HepG2 (cell line): ENCODE measurements around the gene GGA1. TPM values are rescaled to one million over a fixed set of nuclear protein-coding genes. Genes with fewer than 3 reads are reported as not detected.

Experiments
- ARNTL ChIP-seq: sonication (generic); formaldehyde crosslinking; IDR thresholded peaks from 2 replicates; pipeline ENCODE4 v1.4.0; 2020; ENCODE audit warnings: mild to moderate bottlenecking, missing genetic modification reagents
- KLF11 ChIP-seq: IDR thresholded peaks from 2 replicates; pipeline ENCODE4 v1.6.1; 2016; ENCODE audit warnings: missing compliant biosample characterization
- NFATC3 ChIP-seq: sonication (generic); formaldehyde crosslinking; IDR thresholded peaks from 2 replicates; pipeline ENCODE4 v1.5.1; 2020; ENCODE audit warnings: mild to moderate bottlenecking, missing genetic modification reagents
- RARG ChIP-seq: sonication (generic); formaldehyde crosslinking; IDR thresholded peaks from 2 replicates; pipeline ENCODE4 v1.4.0; 2020; ENCODE audit warnings: low read depth, mild to moderate bottlenecking, missing genetic modification reagents
- RFX3 ChIP-seq: IDR thresholded peaks from 2 replicates; pipeline ENCODE4 v1.6.1; 2016; ENCODE audit warnings: missing biosample characterization, missing genetic modification reagents
- RFXAP ChIP-seq: sonication (generic); formaldehyde crosslinking; IDR thresholded peaks from 2 replicates; pipeline ENCODE4 v1.4.0; 2020; ENCODE audit warnings: missing genetic modification reagents, borderline replicate concordance
- SNAI1 ChIP-seq: sonication (generic); formaldehyde crosslinking; IDR thresholded peaks from 2 replicates; pipeline ENCODE4 v1.5.0; 2020; ENCODE audit warnings: mild to moderate bottlenecking, missing genetic modification reagents, borderline replicate concordance
- SOX13 ChIP-seq, 3 experiments: fragments of 450-650 bp in 1 of 3; sonication (generic) in 1 of 3; formaldehyde crosslinking in 1 of 3; IDR thresholded peaks in 2 of 3; conservative IDR thresholded peaks in 1 of 3; 2 replicates each; pipeline versions ENCODE4 v1.5.0 to v1.6.1; 2016 to 2020; ENCODE audit warnings: antibody characterized with exemption in 1 of 3, mild to moderate bottlenecking in 1 of 3, missing compliant biosample characterization in 1 of 3, missing genetic modification reagents in 1 of 3, moderate library complexity in 1 of 3
- SRSF9 ChIP-seq: fragments of 200-400 bp; formaldehyde crosslinking; IDR thresholded peaks from 2 replicates; pipeline ENCODE4 v1.6.1; 2018; ENCODE audit warnings: borderline replicate concordance, mild to moderate bottlenecking, low read depth, low read length; ENCODE audit not compliant: insufficient read depth, poor library complexity, severe bottlenecking
- STAT5B ChIP-seq: sonication (generic); formaldehyde crosslinking; IDR thresholded peaks from 2 replicates; pipeline ENCODE4 v1.4.0; 2020; ENCODE audit warnings: missing genetic modification reagents
- USF2 ChIP-seq, 2 experiments: sonication (generic) in 1 of 2; formaldehyde crosslinking in 1 of 2; IDR thresholded peaks; 2 replicates each; pipeline versions ENCODE4 v1.5.1 to v1.6.1; 2011 to 2020; ENCODE audit warnings: borderline replicate concordance in 1 of 2, low read depth in 1 of 2, low read length in 1 of 2, mild to moderate bottlenecking in 1 of 2, missing genetic modification reagents in 1 of 2, moderate library complexity in 1 of 2
- ZMYM3 ChIP-seq: sonication (generic); formaldehyde crosslinking; IDR thresholded peaks from 2 replicates; pipeline ENCODE4 v1.5.1; 2020; ENCODE audit warnings: mild to moderate bottlenecking, missing genetic modification reagents
- ZNF280D ChIP-seq: sonication (generic); formaldehyde crosslinking; IDR thresholded peaks from 2 replicates; pipeline ENCODE4 v1.5.1; 2020; ENCODE audit warnings: mild to moderate bottlenecking, missing genetic modification reagents
- ZNF292 ChIP-seq: sonication (generic); formaldehyde crosslinking; IDR thresholded peaks from 2 replicates; pipeline ENCODE4 v1.8.1; 2022; ENCODE audit warnings: mild to moderate bottlenecking, low read depth, missing genetic modification reagents, borderline replicate concordance
- ZNF367 ChIP-seq: sonication (generic); formaldehyde crosslinking; IDR thresholded peaks from 2 replicates; pipeline ENCODE4 v1.4.0; 2020; ENCODE audit warnings: missing genetic modification reagents, borderline replicate concordance
- ZNF446 ChIP-seq: sonication (generic); formaldehyde crosslinking; IDR thresholded peaks from 2 replicates; pipeline ENCODE4 v1.5.0; 2020; ENCODE audit warnings: mild to moderate bottlenecking, missing genetic modification reagents
- ZNF577 ChIP-seq: sonication (generic); formaldehyde crosslinking; IDR thresholded peaks from 2 replicates; pipeline ENCODE4 v1.4.0; 2020; ENCODE audit warnings: mild to moderate bottlenecking, low read depth, missing genetic modification reagents, borderline replicate concordance
- polyA plus RNA-seq, 8 experiments: library from polyadenylated mRNA; depleted of rRNA in 3 of 8; stranded (reverse) in 7 of 8; unstranded in 1 of 8; fragments of >200 nt; fragmentation: Illumina TruSeq in 4 of 8; extraction: Trizol in 4 of 8; gene quantifications; 2 replicates each; pipeline versions ENCODE4 v1.2.1 to v1.2.3, GENCODE V29; 2011 to 2016; ENCODE audit warnings: low read depth in 4 of 8, missing spikeins in 1 of 8, mixed read lengths in 1 of 8; ENCODE audit not compliant: insufficient read depth in 1 of 8
- total RNA-seq, 5 experiments: library from RNA; depleted of rRNA; stranded (reverse); fragments of >200 nt; fragmentation: Illumina TruSeq; extraction: Trizol; gene quantifications; 2 replicates each; pipeline ENCODE4 v1.2.3, GENCODE V29; 2016; ENCODE audit warnings: low read depth in 1 of 5
- TF ChIP-seq, protein P1 (sequence below): sonication (generic); formaldehyde crosslinking; IDR thresholded peaks from 2 replicates; pipeline ENCODE4 v1.4.0; 2020; ENCODE audit warnings: missing genetic modification reagents

GGA1 gene
- total and polyA plus RNA-seq, 2 of the 13 experiments (the other 11 are each of a cell fraction or from before 2014, with no cell fraction given) = 29.1 to 87.2 TPM

GRCh38 chr22:37566903-37567798, 41.5 kb upstream of the GGA1 start (continued):
- TF ChIP-seq USF2 (IDR thresholded peaks at IDR 0.05; ENCODE audit: low read depth, low read length) (no peak), USF2 (CRISPR knock-in tag; IDR thresholded peaks at IDR 0.05; ENCODE audit: borderline replicate concordance) (no peak), NFATC3 (CRISPR knock-in tag) (no peak), RARG (CRISPR knock-in tag) (no peak), RFX3 (no peak), ZNF367 (CRISPR knock-in tag) (no peak), ZNF280D (CRISPR knock-in tag) (no peak), KLF11 (no peak), ZNF577 (CRISPR knock-in tag) (no peak), RFXAP (CRISPR knock-in tag) (0 out of 2 replicates have a peak, but pooled peaks have one; percentile 38), ZNF292 (CRISPR knock-in tag) (no peak), SOX13 (IDR thresholded peaks at IDR 0.05) (no peak), SOX13 (CRISPR knock-in tag; conservative IDR thresholded peaks at IDR 0.05 in 1 of 2, IDR thresholded peaks at IDR 0.05 in 1 of 2) (0 out of 4 replicates have a peak, but pooled peaks of 1 of the 2 experiments have one; percentile 7), ZNF446 (CRISPR knock-in tag) (0 out of 2 replicates have a peak, but pooled peaks have one; percentile 38), SNAI1 (CRISPR knock-in tag) (no peak), SRSF9 (no peak), ZMYM3 (CRISPR knock-in tag) (peak; percentile 91), ARNTL (CRISPR knock-in tag) (no peak), STAT5B (CRISPR knock-in tag) (no peak)
- TF ChIP-seq, protein P1, sequence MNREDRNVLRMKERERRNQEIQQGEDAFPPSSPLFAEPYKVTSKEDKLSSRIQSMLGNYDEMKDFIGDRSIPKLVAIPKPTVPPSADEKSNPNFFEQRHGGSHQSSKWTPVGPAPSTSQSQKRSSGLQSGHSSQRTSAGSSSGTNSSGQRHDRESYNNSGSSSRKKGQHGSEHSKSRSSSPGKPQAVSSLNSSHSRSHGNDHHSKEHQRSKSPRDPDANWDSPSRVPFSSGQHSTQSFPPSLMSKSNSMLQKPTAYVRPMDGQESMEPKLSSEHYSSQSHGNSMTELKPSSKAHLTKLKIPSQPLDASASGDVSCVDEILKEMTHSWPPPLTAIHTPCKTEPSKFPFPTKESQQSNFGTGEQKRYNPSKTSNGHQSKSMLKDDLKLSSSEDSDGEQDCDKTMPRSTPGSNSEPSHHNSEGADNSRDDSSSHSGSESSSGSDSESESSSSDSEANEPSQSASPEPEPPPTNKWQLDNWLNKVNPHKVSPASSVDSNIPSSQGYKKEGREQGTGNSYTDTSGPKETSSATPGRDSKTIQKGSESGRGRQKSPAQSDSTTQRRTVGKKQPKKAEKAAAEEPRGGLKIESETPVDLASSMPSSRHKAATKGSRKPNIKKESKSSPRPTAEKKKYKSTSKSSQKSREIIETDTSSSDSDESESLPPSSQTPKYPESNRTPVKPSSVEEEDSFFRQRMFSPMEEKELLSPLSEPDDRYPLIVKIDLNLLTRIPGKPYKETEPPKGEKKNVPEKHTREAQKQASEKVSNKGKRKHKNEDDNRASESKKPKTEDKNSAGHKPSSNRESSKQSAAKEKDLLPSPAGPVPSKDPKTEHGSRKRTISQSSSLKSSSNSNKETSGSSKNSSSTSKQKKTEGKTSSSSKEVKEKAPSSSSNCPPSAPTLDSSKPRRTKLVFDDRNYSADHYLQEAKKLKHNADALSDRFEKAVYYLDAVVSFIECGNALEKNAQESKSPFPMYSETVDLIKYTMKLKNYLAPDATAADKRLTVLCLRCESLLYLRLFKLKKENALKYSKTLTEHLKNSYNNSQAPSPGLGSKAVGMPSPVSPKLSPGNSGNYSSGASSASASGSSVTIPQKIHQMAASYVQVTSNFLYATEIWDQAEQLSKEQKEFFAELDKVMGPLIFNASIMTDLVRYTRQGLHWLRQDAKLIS (CRISPR knock-in tag) = no peak
